Parathyroid adenoma (tissue), 2 donors: Measurements from ENCODE around the gene PLCH1.

Source experiments
- H2AFZ ChIP-seq: fragments of 300-600 bp; sonication (generic); one replicate; pipeline ENCODE4 v1.7.0; 2017; ENCODE audit warnings: antibody characterized with exemption, mild to moderate bottlenecking
- H3K27ac ChIP-seq: fragments of 300-600 bp; sonication (generic); one replicate; pipeline ENCODE4 v1.7.0; 2017
- H3K27me3 ChIP-seq: fragments of 300-600 bp; sonication (generic); one replicate; pipeline ENCODE4 v1.7.0; 2017; ENCODE audit warnings: low read length; ENCODE audit not compliant: control insufficient read depth, insufficient read depth
- H3K36me3 ChIP-seq: fragments of 300-600 bp; sonication (generic); one replicate; pipeline ENCODE4 v1.7.0; 2017; ENCODE audit warnings: low read length; ENCODE audit not compliant: control insufficient read depth, insufficient read depth
- H3K4me1 ChIP-seq: fragments of 300-600 bp; sonication (generic); one replicate; pipeline ENCODE4 v1.7.0; 2017; ENCODE audit warnings: control low read depth
- H3K4me2 ChIP-seq: fragments of 300-600 bp; sonication (generic); one replicate; pipeline ENCODE4 v1.7.0; 2017; ENCODE audit warnings: low read length
- H3K4me3 ChIP-seq: fragments of 300-600 bp; sonication (generic); one replicate; pipeline ENCODE4 v1.7.0; 2017; ENCODE audit warnings: low read depth, low read length
- H3K79me2 ChIP-seq: fragments of 300-600 bp; sonication (generic); one replicate; pipeline ENCODE4 v1.7.0; 2017; ENCODE audit warnings: control low read depth
- H3K9ac ChIP-seq: fragments of 300-600 bp; sonication (generic); one replicate; pipeline ENCODE4 v1.7.0; 2017; ENCODE audit warnings: mild to moderate bottlenecking
- H3K9me3 ChIP-seq: fragments of 300-600 bp; sonication (generic); one replicate; pipeline ENCODE4 v1.7.0; 2017; ENCODE audit warnings: low read length; ENCODE audit not compliant: control insufficient read depth
- TF ChIP-seq, protein P1 (sequence below): fragments of 300-600 bp; sonication (generic); IDR thresholded peaks from one replicate; pipeline ENCODE4 v1.7.0; 2017; ENCODE audit warnings: antibody characterized with exemption, mild to moderate bottlenecking
- donor health status: primary hyperparathyroidism.

Gene PLCH1

DNA sequence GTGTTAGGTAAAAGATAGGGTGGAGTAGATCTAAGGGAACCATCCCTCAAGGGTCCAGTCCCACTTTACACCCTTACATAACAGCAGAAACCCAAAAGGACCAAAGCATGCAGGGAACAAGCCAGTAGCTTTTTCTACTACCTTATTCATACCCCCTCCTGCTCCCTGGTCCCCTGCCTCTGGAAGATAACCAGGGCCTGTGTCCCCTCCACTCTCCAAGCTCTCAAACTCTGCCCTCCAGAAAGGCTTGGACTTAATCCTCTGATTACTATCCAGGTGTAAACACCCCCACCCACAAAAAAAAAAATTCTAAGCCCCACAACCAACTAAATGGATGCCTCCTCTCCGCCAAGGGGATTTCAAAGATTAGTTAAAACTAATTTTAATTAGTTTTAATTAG is 417.4 kb downstream of the PLCH1 start:
- Histone ChIP-seq H3K36me3 (no peaks in the 10 kb centered on the region), H3K9me3 (no peaks in the 10 kb centered on the region), H3K9ac (no peak overlapping the region), H3K27me3 (no peaks in the 10 kb centered on the region), H2AFZ (peak overlapping the region; percentile 59), H3K4me1 (peaks cover 58% of the 10 kb centered on the region), H3K4me2 (no peak overlapping the region), H3K79me2 (no peaks in the 10 kb centered on the region), H3K4me3 (no peak overlapping the region), H3K27ac (peak overlapping the region; percentile 96)
- TF ChIP-seq, protein P1, sequence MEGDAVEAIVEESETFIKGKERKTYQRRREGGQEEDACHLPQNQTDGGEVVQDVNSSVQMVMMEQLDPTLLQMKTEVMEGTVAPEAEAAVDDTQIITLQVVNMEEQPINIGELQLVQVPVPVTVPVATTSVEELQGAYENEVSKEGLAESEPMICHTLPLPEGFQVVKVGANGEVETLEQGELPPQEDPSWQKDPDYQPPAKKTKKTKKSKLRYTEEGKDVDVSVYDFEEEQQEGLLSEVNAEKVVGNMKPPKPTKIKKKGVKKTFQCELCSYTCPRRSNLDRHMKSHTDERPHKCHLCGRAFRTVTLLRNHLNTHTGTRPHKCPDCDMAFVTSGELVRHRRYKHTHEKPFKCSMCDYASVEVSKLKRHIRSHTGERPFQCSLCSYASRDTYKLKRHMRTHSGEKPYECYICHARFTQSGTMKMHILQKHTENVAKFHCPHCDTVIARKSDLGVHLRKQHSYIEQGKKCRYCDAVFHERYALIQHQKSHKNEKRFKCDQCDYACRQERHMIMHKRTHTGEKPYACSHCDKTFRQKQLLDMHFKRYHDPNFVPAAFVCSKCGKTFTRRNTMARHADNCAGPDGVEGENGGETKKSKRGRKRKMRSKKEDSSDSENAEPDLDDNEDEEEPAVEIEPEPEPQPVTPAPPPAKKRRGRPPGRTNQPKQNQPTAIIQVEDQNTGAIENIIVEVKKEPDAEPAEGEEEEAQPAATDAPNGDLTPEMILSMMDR: no peak

DNA sequence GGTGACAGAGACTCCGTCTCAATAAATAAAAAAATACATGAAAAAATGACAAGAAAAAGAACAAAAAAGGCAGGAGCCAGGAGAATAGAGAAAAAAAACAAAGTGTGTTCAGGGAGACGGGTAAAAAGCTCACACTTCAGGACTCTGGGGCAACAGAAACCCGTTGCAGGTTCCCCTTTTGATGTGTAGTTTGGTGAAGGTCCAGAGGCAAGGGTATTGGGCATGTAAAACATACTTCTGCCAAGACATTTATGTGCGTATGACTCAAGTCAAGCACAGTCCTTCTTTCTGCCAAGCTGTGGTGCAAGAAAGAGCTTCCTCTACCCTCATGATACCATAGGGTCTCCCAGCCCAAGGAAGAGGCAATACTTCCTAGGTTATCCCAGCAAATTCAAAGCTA is 418.0 kb downstream of the PLCH1 start:
- Histone ChIP-seq H2AFZ (peak overlapping the region; percentile 59), H3K9me3 (no peaks in the 10 kb centered on the region), H3K4me3 (no peak overlapping the region), H3K9ac (no peak overlapping the region), H3K79me2 (no peaks in the 10 kb centered on the region), H3K36me3 (no peaks in the 10 kb centered on the region), H3K4me1 (peaks cover 58% of the 10 kb centered on the region), H3K27me3 (no peaks in the 10 kb centered on the region), H3K4me2 (no peak overlapping the region), H3K27ac (peak overlapping the region; percentile 96)
- TF ChIP-seq, protein P1: no peak

DNA sequence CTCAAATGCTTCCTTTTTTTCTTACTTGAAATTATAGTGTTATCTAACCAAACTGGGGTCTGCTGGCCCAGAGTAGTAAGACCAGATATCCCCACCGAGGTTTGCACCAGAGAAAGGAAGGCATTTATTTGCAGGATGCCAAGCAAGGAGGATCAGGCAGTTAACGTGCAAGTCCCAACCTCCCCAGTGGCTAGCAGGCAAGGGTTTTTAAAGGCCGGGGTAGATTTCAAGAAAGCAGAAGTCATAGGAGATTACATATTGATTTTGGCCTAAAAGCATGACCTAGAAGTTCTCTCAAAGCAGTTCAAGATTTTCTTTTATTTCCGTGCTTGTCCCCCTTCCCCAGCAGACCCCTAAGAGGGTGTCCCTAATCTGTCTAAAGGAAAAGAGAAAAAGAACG is 418.6 kb downstream of the PLCH1 start:
- no peaks in the 10 kb centered on the region for H3K36me3 ChIP-seq
- H3K27ac ChIP-seq: peak overlapping the region; percentile 96
- no peaks in the 10 kb centered on the region for H3K79me2 ChIP-seq
- no peak overlapping the region for H3K9ac ChIP-seq
- no peaks in the 10 kb centered on the region for H3K27me3 ChIP-seq
- TF ChIP-seq, protein P1: no peak
- H3K4me3 ChIP-seq: no peak overlapping the region
- H3K4me2 ChIP-seq: no peak overlapping the region
- peaks cover 52% of the 10 kb centered on the region for H3K4me1 ChIP-seq
- H3K9me3 ChIP-seq: no peaks in the 10 kb centered on the region
- no peak overlapping the region for H2AFZ ChIP-seq
